ENCODE measurements around the gene NCF2.

DNA sequence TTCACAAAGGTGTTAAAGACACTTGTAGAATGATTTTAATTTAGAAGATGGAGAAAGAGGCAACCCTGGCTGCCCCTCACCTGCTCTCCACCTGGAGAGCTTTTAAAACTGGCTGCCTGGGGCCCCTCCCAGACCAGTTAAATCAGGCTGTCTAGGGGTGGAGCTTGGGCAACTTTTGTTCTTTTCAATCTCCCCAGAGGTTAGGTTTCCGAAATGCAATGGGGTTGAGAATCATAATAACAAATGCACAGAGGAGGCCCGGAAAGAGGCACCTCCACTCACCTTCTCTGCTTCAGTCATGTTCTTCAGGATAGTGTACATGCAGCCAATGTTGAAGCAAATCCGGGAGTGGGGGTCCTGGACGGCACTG is 400 bp downstream of the NCF2 start:
- TF ChIP-seq, protein P1, sequence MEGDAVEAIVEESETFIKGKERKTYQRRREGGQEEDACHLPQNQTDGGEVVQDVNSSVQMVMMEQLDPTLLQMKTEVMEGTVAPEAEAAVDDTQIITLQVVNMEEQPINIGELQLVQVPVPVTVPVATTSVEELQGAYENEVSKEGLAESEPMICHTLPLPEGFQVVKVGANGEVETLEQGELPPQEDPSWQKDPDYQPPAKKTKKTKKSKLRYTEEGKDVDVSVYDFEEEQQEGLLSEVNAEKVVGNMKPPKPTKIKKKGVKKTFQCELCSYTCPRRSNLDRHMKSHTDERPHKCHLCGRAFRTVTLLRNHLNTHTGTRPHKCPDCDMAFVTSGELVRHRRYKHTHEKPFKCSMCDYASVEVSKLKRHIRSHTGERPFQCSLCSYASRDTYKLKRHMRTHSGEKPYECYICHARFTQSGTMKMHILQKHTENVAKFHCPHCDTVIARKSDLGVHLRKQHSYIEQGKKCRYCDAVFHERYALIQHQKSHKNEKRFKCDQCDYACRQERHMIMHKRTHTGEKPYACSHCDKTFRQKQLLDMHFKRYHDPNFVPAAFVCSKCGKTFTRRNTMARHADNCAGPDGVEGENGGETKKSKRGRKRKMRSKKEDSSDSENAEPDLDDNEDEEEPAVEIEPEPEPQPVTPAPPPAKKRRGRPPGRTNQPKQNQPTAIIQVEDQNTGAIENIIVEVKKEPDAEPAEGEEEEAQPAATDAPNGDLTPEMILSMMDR (IDR thresholded peaks at IDR 0.05; ENCODE audit: low read depth, low read length, missing input control) = no peak
- TF ChIP-seq, protein P2, sequence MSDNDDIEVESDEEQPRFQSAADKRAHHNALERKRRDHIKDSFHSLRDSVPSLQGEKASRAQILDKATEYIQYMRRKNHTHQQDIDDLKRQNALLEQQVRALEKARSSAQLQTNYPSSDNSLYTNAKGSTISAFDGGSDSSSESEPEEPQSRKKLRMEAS (IDR thresholded peaks at IDR 0.05) = no peak
- TF ChIP-seq, protein P3, sequence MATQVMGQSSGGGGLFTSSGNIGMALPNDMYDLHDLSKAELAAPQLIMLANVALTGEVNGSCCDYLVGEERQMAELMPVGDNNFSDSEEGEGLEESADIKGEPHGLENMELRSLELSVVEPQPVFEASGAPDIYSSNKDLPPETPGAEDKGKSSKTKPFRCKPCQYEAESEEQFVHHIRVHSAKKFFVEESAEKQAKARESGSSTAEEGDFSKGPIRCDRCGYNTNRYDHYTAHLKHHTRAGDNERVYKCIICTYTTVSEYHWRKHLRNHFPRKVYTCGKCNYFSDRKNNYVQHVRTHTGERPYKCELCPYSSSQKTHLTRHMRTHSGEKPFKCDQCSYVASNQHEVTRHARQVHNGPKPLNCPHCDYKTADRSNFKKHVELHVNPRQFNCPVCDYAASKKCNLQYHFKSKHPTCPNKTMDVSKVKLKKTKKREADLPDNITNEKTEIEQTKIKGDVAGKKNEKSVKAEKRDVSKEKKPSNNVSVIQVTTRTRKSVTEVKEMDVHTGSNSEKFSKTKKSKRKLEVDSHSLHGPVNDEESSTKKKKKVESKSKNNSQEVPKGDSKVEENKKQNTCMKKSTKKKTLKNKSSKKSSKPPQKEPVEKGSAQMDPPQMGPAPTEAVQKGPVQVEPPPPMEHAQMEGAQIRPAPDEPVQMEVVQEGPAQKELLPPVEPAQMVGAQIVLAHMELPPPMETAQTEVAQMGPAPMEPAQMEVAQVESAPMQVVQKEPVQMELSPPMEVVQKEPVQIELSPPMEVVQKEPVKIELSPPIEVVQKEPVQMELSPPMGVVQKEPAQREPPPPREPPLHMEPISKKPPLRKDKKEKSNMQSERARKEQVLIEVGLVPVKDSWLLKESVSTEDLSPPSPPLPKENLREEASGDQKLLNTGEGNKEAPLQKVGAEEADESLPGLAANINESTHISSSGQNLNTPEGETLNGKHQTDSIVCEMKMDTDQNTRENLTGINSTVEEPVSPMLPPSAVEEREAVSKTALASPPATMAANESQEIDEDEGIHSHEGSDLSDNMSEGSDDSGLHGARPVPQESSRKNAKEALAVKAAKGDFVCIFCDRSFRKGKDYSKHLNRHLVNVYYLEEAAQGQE (IDR thresholded peaks at IDR 0.05) = no peak
- TF ChIP-seq YY1 (IDR thresholded peaks at IDR 0.05) (no peak), JUND (IDR thresholded peaks at IDR 0.05) (no peak)
- TF ChIP-seq, protein P4, sequence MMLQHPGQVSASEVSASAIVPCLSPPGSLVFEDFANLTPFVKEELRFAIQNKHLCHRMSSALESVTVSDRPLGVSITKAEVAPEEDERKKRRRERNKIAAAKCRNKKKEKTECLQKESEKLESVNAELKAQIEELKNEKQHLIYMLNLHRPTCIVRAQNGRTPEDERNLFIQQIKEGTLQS (IDR thresholded peaks at IDR 0.05) = no peak
